Activated B cell treated with CpG ODN at 0.5 μM for 24 hours (primary cell): ENCODE data around the gene ARHGEF10L. TPM values are rescaled to one million over a fixed set of nuclear protein-coding genes. Genes with fewer than 3 reads are reported as not detected.

Experiments
- ATAC-seq: fragments of 200-7000 bp; cut with Tn5 transposase; one replicate; pipeline ENCODE4 v1.10.0; 2021; ENCODE audit warnings: low read depth, mild to moderate bottlenecking, moderate library complexity
- CTCF ChIA-PET: fragments of 350-600 bp; sonication (Branson Sonifier 250); formaldehyde crosslinking; loops from one replicate; lab custom pipeline; 2021; ENCODE audit warnings: antibody characterized with exemption; lab: Charles Lee
- POLR2A ChIA-PET: fragments of 350-600 bp; sonication (Branson Sonifier 250); formaldehyde crosslinking; loops from one replicate; lab custom pipeline; 2021; ENCODE audit warnings: antibody characterized with exemption; lab: Charles Lee
- DNase-seq: peaks from one replicate; pipeline ENCODE4 v3.0.0; 2022
- H3K27ac Mint-ChIP-seq: one replicate; pipeline ENCODE4 v1.8.0; 2020; ENCODE audit warnings: mixed read lengths
- H3K27me3 Mint-ChIP-seq: one replicate; pipeline ENCODE4 v1.8.0; 2021; ENCODE audit warnings: mixed read lengths
- H3K36me3 Mint-ChIP-seq: one replicate; pipeline ENCODE4 v1.8.0; 2021; ENCODE audit warnings: low read depth, mixed read lengths
- H3K4me1 Mint-ChIP-seq: one replicate; pipeline ENCODE4 v1.8.0; 2021; ENCODE audit warnings: mixed read lengths
- H3K4me3 Mint-ChIP-seq: one replicate; pipeline ENCODE4 v1.8.0; 2020; ENCODE audit warnings: mild to moderate bottlenecking, mixed read lengths
- H3K9me3 Mint-ChIP-seq: one replicate; pipeline ENCODE4 v1.8.0; 2020; ENCODE audit warnings: mixed read lengths
- intact Hi-C: fragments of 100-400 bp; cut with micrococcal nuclease; formaldehyde crosslinking; loops from one replicate; pipeline ENCODE4 v1.15.1; 2024
- total RNA-seq: library from RNA; stranded (reverse); gene quantifications from 2 replicates; pipeline ENCODE4 v1.2.3, GENCODE V29; 2022
- TF ChIP-seq, protein P1 (sequence below): fragments of 200-600 bp; IDR thresholded peaks from one replicate; pipeline ENCODE4 v1.8.0; 2022; ENCODE audit warnings: antibody characterized with exemption, mild to moderate bottlenecking

ARHGEF10L gene
- total RNA-seq, 1 donor from 2014 or later, result 0.62 TPM

GRCh38 chr1:17706445-17706844 is 166.9 kb downstream of the ARHGEF10L start:
- H3K9me3 Mint-ChIP-seq, result no peaks in the 10 kb centered on the region
- H3K27ac Mint-ChIP-seq, result no peak overlapping the region
- no peak overlapping the region for H3K4me3 Mint-ChIP-seq
- DNase-seq, result no peak
- no peaks in the 10 kb centered on the region for H3K36me3 Mint-ChIP-seq
- H3K27me3 Mint-ChIP-seq, result peaks cover 3% of the 10 kb centered on the region
- H3K4me1 Mint-ChIP-seq, result no peaks in the 10 kb centered on the region
- no peak for ATAC-seq
- intact Hi-C loops, result no loop called here
- ChIA-PET POLR2A (no interaction called here), CTCF (no interaction called here)
- TF ChIP-seq, protein P1, sequence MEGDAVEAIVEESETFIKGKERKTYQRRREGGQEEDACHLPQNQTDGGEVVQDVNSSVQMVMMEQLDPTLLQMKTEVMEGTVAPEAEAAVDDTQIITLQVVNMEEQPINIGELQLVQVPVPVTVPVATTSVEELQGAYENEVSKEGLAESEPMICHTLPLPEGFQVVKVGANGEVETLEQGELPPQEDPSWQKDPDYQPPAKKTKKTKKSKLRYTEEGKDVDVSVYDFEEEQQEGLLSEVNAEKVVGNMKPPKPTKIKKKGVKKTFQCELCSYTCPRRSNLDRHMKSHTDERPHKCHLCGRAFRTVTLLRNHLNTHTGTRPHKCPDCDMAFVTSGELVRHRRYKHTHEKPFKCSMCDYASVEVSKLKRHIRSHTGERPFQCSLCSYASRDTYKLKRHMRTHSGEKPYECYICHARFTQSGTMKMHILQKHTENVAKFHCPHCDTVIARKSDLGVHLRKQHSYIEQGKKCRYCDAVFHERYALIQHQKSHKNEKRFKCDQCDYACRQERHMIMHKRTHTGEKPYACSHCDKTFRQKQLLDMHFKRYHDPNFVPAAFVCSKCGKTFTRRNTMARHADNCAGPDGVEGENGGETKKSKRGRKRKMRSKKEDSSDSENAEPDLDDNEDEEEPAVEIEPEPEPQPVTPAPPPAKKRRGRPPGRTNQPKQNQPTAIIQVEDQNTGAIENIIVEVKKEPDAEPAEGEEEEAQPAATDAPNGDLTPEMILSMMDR, result no peak

DNA sequence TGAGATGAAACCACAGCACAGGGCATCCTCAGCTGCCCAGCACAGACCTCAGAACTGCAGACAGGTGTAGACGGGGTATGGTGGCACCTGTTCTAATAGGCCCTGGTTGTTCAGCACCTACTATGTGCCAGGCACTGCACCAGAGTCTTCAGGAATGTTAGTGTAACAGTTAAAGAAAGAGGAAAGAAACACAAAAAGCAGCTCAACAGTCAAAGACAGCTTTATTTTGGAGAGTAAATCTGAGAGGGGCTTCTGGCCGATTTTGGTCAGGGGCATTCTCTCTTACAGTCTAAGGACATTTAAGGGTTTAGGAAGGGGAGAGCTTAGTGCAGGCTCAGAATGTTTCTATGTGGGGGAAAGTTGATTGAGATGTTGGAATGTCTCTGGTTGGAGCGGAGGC is 170.5 kb downstream of the ARHGEF10L start:
- intact Hi-C loops, result no loop called here
- Mint-ChIP-seq H3K4me3 (no peak overlapping the region), H3K27me3 (peaks cover 3% of the 10 kb centered on the region), H3K27ac (no peak overlapping the region), H3K4me1 (no peaks in the 10 kb centered on the region), H3K36me3 (no peaks in the 10 kb centered on the region), H3K9me3 (no peaks in the 10 kb centered on the region)
- ATAC-seq (no peak), DNase-seq (no peak)
- CTCF ChIA-PET, result no interaction called here
- POLR2A ChIA-PET, result no interaction called here
- TF ChIP-seq, protein P1, result no peak

DNA sequence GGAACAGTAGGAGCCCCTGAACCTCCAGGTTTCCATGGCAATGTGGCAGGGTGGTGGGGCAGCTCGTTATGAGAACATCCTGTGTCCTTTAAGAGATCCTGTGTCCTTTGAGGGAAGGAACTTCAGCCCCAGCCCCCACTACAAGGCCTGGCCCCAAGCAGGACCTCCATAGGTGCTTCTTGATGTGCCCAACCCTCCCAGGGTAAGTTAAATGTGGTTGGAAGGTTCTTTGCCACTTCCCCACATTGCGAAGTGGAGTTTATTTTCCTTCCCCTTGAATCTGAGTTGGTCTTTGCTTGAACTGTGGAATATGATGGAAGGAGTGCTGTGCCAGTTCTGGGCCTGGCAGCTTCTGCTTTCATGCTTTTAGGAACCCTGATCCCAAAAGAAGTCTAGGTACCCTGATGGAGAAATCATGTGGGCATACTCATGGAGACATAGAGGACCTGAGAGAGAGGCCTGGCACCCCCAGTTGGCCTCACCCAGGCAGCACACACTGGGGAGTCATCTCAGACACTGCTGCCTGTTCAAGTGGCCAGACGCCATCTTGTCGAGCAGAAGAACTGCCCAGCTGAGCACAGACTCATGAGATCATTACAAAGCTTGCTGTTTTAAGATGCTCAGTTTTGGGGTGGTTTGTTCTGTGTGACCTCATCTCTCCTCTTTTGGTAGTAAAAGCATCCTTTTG is 171.5 kb downstream of the ARHGEF10L start:
- intact Hi-C loops, result no loop called here
- Mint-ChIP-seq H3K4me1 (no peaks in the 10 kb centered on the region), H3K4me3 (no peak overlapping the region), H3K27me3 (peaks cover 3% of the 10 kb centered on the region), H3K36me3 (no peaks in the 10 kb centered on the region), H3K27ac (no peak overlapping the region), H3K9me3 (no peaks in the 10 kb centered on the region)
- DNase-seq, result no peak
- TF ChIP-seq, protein P1, result no peak
- ATAC-seq, result no peak
- ChIA-PET POLR2A (no interaction called here), CTCF (no interaction called here)

DNA sequence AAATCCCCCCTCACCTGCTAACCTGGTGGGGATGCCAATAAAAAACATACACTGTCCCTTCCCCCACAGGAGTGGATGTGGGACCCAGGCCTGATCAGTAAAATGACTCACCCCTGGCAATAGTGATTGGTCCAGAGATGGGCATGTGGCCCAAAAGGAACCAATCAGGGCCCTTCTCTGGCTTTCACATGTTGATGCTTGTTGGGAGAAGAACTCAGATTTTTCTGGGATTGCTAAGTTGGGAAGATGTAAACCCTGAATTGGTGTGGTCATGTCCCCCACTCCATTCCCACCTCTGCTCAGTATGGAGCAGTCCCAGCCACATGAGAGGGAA is 172.0 kb downstream of the ARHGEF10L start:
- Mint-ChIP-seq H3K9me3 (no peaks in the 10 kb centered on the region), H3K4me3 (no peak overlapping the region), H3K27ac (no peak overlapping the region), H3K27me3 (peaks cover 3% of the 10 kb centered on the region), H3K36me3 (no peaks in the 10 kb centered on the region), H3K4me1 (no peaks in the 10 kb centered on the region)
- DNase-seq (no peak), ATAC-seq (no peak)
- intact Hi-C loops, result no loop called here
- TF ChIP-seq, protein P1, result no peak
- ChIA-PET POLR2A (no interaction called here), CTCF (no interaction called here)

- Mint-ChIP-seq H3K4me1 (no peaks in the 10 kb centered on the region), H3K27ac (no peak overlapping the region), H3K27me3 (peaks cover 3% of the 10 kb centered on the region), H3K36me3 (no peaks in the 10 kb centered on the region), H3K4me3 (no peak overlapping the region), H3K9me3 (no peaks in the 10 kb centered on the region)
- intact Hi-C loops, result no loop called here
- ATAC-seq (no peak), DNase-seq (no peak)
- ChIA-PET POLR2A (no interaction called here), CTCF (no interaction called here)
- TF ChIP-seq, protein P1, result no peak
These were observed 172.4 kb downstream of the ARHGEF10L start for GRCh38 chr1:17711941-17712340.
